Tibial nerve (tissue), 4 donors: ENCODE results near the gene ARMC6. TPM values are rescaled to one million over a fixed set of nuclear protein-coding genes. Genes with fewer than 3 reads are reported as not detected.

Source experiments
- DNase-seq, 2 donors: peaks; one replicate each; pipeline ENCODE4 v3.0.0-alpha.2; 2019; ENCODE audit warnings: low spot score in 2 of 2
- H3K27ac ChIP-seq, 4 donors: fragments of 200-600 bp; sonication (generic) in 3 of 4; one replicate each; pipeline ENCODE4 v1.5.1; 2017 to 2019; ENCODE audit warnings: mild to moderate bottlenecking in 1 of 4
- H3K27me3 ChIP-seq, 2 donors: fragments of 200-600 bp; sonication (generic) in 1 of 2; one replicate each; pipeline versions ENCODE4 v1.5.1 to v1.6.0; 2017 to 2019
- H3K36me3 ChIP-seq, 3 donors: fragments of 200-600 bp; sonication (generic); one replicate each; pipeline ENCODE4 v1.5.1; 2018 to 2019
- H3K4me1 ChIP-seq, 4 donors: fragments of 200-600 bp; sonication (generic) in 3 of 4; one replicate each; pipeline ENCODE4 v1.5.1; 2017 to 2019
- H3K4me3 ChIP-seq, 4 donors: fragments of 200-600 bp; sonication (generic) in 3 of 4; one replicate each; pipeline ENCODE4 v1.5.1; 2017 to 2019; ENCODE audit warnings: mild to moderate bottlenecking in 1 of 4, moderate library complexity in 1 of 4
- H3K9me3 ChIP-seq, 4 donors: fragments of 200-600 bp; sonication (generic) in 3 of 4; one replicate each; pipeline ENCODE4 v1.5.1; 2017 to 2019
- EP300 ChIP-seq, 2 donors: sonication (generic); formaldehyde crosslinking; IDR thresholded peaks; one replicate each; pipeline ENCODE4 v1.6.1; 2017; ENCODE audit warnings: antibody characterized with exemption in 2 of 2, mild to moderate bottlenecking in 1 of 2
- POLR2A ChIP-seq, 2 donors: fragments of 450-650 bp; IDR thresholded peaks; one replicate each; pipeline ENCODE4 v1.6.1; 2017; ENCODE audit warnings: antibody characterized with exemption in 2 of 2, mild to moderate bottlenecking in 2 of 2, moderate library complexity in 2 of 2
- WGBS, 2 donors: methylation state at CpG; one replicate each; pipeline ENCODE4 v1.1.5; 2018; 5-methylcytosine and 5-hydroxymethylcytosine counted together
- total RNA-seq, 4 donors: library from RNA; depleted of rRNA; stranded (reverse); fragments of >200 nt; gene quantifications; one replicate each; pipeline ENCODE4 v1.1.0, GENCODE V29; 2016
- TF ChIP-seq, protein P1 (sequence below), 5 experiments: fragments of 200-600 bp in 3 of 5; fragments of 450-650 bp in 2 of 5; sonication (generic) in 3 of 5; IDR thresholded peaks; one replicate each; pipeline ENCODE4 v1.5.1; 2016 to 2019; ENCODE audit warnings: antibody characterized with exemption in 5 of 5, mild to moderate bottlenecking in 3 of 5, moderate library complexity in 2 of 5

The ARMC6 gene
- total RNA-seq, 4 donors from 2014 or later = 20.0 to 40.8 (median 24.6) TPM

DNA sequence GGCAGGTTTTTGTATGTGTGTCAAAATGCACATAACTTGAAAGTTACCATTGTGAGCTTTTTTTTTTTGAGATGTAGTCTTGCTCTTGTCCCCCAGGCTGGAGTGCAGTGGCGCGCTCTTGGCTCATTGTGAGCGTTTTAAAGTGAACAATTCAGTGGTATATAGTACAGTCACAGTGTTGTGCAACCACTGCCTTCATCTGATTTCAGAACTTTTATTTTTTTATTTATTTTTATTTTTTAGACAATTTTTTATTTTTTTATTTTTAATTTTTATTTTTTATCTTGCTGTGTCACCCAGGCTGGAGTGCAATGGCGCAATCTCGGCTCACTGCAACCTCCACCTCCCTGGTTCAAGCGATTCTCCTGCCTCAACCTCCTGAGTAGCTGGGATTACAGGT lies 45.4 kb downstream of the ARMC6 start:
- H3K4me1 ChIP-seq = peaks cover 0 to 13% (median 0%) of the 10 kb centered on the region in 4 donors
- H3K27me3 ChIP-seq = no peaks in the 10 kb centered on the region
- H3K4me3 ChIP-seq = no peak overlapping the region
- 94 to 95% methylated on average over 6 of the region's 6 CpGs for WGBS, 2 donors
- no peaks in the 10 kb centered on the region for H3K9me3 ChIP-seq
- H3K27ac ChIP-seq = no peak overlapping the region
- H3K36me3 ChIP-seq = peaks cover 0 to 35% (median 0%) of the 10 kb centered on the region in 3 donors
- no peak for DNase-seq
- TF ChIP-seq, protein P1, sequence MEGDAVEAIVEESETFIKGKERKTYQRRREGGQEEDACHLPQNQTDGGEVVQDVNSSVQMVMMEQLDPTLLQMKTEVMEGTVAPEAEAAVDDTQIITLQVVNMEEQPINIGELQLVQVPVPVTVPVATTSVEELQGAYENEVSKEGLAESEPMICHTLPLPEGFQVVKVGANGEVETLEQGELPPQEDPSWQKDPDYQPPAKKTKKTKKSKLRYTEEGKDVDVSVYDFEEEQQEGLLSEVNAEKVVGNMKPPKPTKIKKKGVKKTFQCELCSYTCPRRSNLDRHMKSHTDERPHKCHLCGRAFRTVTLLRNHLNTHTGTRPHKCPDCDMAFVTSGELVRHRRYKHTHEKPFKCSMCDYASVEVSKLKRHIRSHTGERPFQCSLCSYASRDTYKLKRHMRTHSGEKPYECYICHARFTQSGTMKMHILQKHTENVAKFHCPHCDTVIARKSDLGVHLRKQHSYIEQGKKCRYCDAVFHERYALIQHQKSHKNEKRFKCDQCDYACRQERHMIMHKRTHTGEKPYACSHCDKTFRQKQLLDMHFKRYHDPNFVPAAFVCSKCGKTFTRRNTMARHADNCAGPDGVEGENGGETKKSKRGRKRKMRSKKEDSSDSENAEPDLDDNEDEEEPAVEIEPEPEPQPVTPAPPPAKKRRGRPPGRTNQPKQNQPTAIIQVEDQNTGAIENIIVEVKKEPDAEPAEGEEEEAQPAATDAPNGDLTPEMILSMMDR (IDR thresholded peaks at IDR 0.05) = no peak
- no peak for TF ChIP-seq EP300 (IDR thresholded peaks at IDR 0.05)
- TF ChIP-seq POLR2A (IDR thresholded peaks at IDR 0.05) = no peak

DNA sequence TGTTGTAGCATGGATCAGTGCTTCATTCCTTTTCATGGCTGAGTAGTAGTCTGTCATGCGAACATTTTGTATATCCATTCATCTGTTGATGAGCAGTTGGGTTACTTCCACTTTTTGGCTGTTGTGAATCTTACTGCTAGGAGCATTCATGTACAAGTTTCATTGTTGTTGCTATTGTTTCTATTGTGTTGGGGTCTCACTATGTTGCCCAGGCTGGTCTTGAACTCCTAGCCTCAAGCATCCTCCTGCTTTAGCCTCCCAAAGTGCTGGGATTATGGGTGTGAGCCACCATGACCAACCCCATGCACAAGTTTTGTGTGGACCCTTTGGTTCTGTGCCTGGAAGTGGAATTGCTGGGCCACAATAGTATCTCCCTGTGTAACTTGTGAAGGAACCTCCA lies 46.2 kb downstream of the ARMC6 start:
- Histone ChIP-seq H3K27ac (no peak overlapping the region), H3K27me3 (no peaks in the 10 kb centered on the region), H3K4me1 (peaks cover 0 to 5% (median 0%) of the 10 kb centered on the region in 4 donors), H3K4me3 (no peak overlapping the region), H3K9me3 (no peaks in the 10 kb centered on the region), H3K36me3 (peaks cover 0 to 35% (median 0%) of the 10 kb centered on the region in 3 donors)
- 94 to 100% methylated on average over 1 of the region's 1 CpG for WGBS, 2 donors
- TF ChIP-seq EP300 (IDR thresholded peaks at IDR 0.05) (no peak), POLR2A (IDR thresholded peaks at IDR 0.05) (no peak)
- TF ChIP-seq, protein P1 (IDR thresholded peaks at IDR 0.05) = no peak
- DNase-seq = no peak

DNA sequence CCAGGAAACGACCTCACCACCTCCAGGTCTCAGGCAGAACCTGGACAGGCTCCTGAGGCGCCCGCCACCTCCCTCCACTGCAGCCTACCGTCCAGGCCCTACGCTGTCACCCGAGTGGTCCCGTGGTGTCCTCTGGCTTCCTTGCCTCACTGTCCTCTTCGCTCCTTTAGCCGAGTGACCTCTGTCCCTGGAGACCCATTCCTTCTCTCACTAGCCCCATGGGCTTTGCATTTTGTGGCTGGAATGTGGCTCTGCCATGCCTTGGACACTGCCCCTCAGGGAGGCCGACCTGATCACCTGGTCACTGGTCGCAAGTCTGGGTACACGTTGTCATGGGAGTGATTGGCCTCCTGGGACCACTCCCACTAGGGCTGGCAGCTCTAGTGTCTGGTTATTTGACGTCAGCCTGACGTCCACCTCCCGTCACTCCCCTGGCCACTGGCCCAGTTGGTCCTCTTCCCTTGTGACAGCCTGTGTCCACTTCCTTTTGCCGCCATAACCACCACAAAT lies 48.3 kb downstream of the ARMC6 start:
- H3K9me3 ChIP-seq = no peaks in the 10 kb centered on the region
- DNase-seq = peak in 1 of 2 donors; percentile 11
- TF ChIP-seq EP300 (IDR thresholded peaks at IDR 0.05) = peak in 1 of 2 donors; percentile 50
- TF ChIP-seq, protein P1 (IDR thresholded peaks at IDR 0.05) = no peak
- no peak for TF ChIP-seq POLR2A (IDR thresholded peaks at IDR 0.05)
- peaks cover 0 to 4% (median 0%) of the 10 kb centered on the region in 4 donors for H3K4me1 ChIP-seq
- peaks cover 0 to 22% (median 0%) of the 10 kb centered on the region in 3 donors for H3K36me3 ChIP-seq
- H3K4me3 ChIP-seq = no peak overlapping the region
- peak overlapping the region in 1 of 4 donors; percentile 13 for H3K27ac ChIP-seq
- WGBS, 2 donors = 70 to 74% methylated on average over 16 of the region's 16 CpGs
- H3K27me3 ChIP-seq = no peaks in the 10 kb centered on the region

DNA sequence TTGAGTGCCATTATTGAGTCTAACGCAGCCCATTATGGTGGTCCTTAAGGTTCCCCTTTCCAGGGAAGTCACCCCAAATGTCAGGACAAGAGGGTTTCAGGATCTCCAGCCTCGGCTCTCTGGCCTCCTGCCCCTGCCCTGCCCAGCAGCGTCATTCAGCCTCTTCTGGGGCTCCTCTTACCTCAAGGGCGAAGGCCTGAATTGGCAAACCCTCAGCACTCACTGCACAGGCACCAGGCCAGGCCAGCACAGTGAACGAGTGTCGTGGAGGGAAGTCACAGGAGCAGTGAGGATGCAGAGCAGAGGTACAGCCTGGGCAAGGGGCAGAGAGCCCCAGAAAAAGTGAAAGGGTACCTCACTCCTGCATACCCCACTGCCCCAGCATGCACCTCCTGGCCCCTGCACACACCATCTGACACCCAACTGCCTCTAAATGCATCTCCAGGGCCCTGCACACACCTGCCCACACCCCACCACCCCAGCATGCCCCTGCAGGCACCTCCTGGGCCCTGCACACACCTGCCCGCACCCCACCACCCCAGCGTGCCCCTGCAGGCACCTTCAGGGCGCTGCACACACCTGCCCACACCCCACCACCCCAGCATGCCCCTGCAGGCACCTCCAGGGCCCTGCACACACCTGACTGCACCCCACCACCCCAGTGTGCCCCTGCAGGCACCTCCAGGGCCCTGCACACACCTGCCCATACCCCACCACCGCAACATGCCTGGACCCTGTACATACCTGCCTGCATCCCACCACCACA lies 50.2 kb downstream of the ARMC6 start:
- 82 to 85% methylated on average over 8 to 10 of the region's 10 CpGs for WGBS, 2 donors
- Histone ChIP-seq H3K4me1 (peaks cover 0 to 4% (median 0%) of the 10 kb centered on the region in 4 donors), H3K27me3 (no peaks in the 10 kb centered on the region), H3K27ac (no peak overlapping the region), H3K9me3 (no peaks in the 10 kb centered on the region), H3K4me3 (no peak overlapping the region), H3K36me3 (peaks cover 0 to 7% (median 0%) of the 10 kb centered on the region in 3 donors)
- no peak for DNase-seq
- TF ChIP-seq EP300 (IDR thresholded peaks at IDR 0.05) (no peak), POLR2A (IDR thresholded peaks at IDR 0.05) (no peak)
- TF ChIP-seq, protein P1 (IDR thresholded peaks at IDR 0.05) = no peak

DNA sequence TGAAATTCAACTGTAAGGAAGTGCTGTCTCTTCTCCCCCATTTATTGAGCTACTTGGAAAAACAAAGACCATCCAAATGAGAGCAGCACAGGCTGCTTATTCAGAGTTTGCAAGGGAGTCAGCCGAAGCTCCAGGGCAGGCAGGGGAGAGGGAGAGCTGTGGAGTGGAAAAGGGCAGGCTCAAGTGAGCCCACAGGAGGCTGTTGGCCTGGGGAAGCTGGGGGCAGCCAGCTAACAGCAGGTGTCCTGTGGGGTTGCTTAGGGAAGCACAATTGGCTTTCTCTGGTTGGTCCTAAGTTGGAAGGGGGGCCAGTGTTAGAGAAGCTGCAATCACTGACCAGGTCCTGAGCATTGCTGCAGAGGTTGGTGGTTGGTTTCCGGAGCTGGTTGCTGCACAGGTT lies 54.3 kb downstream of the ARMC6 start:
- DNase-seq = no peak
- Histone ChIP-seq H3K27me3 (no peaks in the 10 kb centered on the region), H3K4me3 (no peak overlapping the region), H3K9me3 (no peaks in the 10 kb centered on the region), H3K4me1 (peaks cover 0 to 7% (median 0%) of the 10 kb centered on the region in 4 donors), H3K27ac (no peak overlapping the region), H3K36me3 (peaks cover 0 to 3% (median 0%) of the 10 kb centered on the region in 3 donors)
- TF ChIP-seq POLR2A (IDR thresholded peaks at IDR 0.05) (no peak), EP300 (IDR thresholded peaks at IDR 0.05) (no peak)
- TF ChIP-seq, protein P1 (IDR thresholded peaks at IDR 0.05) = no peak
- WGBS, 2 donors = 62 to 74% methylated on average over 2 of the region's 2 CpGs
